ENCODE measurements around the gene MARCHF6. TPM values are rescaled to one million over a fixed set of nuclear protein-coding genes. Genes with fewer than 3 reads are reported as not detected.
A peak's percentile ranks its signal among the peaks of the same experiment; 100 is the strongest.

The MARCHF6 gene
- total and polyA plus RNA-seq, 9 of the 15 experiments (the other 6 are each of a cell fraction or from before 2014, with no cell fraction given) = 74.1 to 456 (median 116) TPM

GRCh38 chr5:10354048-10354872, 765 bp downstream of the MARCHF6 start (continued):
- no peak for TF ChIP-seq CEBPZ (IDR thresholded peaks at IDR 0.05; ENCODE audit: borderline replicate concordance, low read depth, low read length)

DNA sequence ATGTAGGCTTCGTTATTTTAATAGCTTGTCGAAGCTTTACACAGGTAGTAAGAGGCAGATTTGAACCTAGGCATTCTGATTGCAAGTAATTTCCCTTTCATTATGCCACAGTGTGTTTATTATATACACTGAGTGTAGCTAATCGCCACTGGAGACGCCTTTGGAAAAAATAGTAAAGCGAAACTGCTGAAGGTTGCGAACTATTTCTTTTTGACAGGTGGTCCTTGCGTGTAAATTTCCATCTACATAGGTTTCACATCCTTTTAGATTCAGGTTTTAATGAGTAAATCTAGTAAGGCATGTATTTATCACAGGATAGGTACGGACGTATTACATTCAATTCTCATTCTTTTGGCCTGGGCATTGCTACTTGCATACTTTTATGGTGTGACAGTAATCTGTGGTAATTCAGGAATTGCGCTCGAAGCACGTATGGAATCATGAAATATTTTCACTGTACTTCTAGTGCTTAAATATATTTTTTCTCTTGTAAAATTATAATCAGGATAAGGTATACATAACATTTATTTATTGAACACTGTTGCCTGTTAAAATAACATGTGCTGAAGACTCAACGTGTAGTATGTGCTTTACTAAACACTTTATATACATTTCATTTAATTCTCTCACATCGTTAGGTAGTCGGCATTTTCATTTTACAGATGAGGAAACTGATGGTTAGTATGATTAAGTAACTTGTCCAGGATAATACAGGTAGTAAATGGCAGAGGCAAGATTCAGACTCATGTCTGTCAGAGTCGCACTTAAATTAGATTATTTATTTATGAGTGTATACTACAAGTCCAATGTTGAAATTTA, 1.8 kb downstream of the MARCHF6 start:
- peak overlapping the region; percentile 2 to 93; a peak in 3 of 4 replicates for H3K9ac ChIP-seq (ENCODE audit: insufficient read depth in 1 of 2, low read depth in 2 of 2, low read length in 2 of 2)
- H2AFZ ChIP-seq (ENCODE audit: low read depth, low read length) = no peak overlapping the region
- peaks cover 25% of the 10 kb centered on the region; the same call in 2 of the 3 replicates for H3K36me3 ChIP-seq (ENCODE audit: control insufficient read depth, insufficient read depth, low read length)
- H3K4me2 ChIP-seq (ENCODE audit: insufficient read depth, low read length) = peak overlapping the region; percentile 95
- ChIA-PET CTCF (ENCODE audit: low intra/inter-chr PET ratio) (no interaction called here), POLR2A (interaction anchor here (0.8 to 4.0 kb wide), 9 partner anchors 9 to 71 kb away, joined by 3 to 27 read pairs (median 5); no protein-coding TSS in a partner anchor)
- H4K20me1 ChIP-seq (replicated peaks; ENCODE audit: control insufficient read depth, insufficient read depth, low read length) = peaks cover 35% of the 10 kb centered on the region
- ATAC-seq = peak; percentile 7
- FAIRE-seq = no peak
- peak overlapping the region; percentile 60 for H3K4me3 ChIP-seq
- WGBS (ENCODE audit: insufficient coverage, low coverage, missing lambda C conversion rate) = 2% methylated on average over 16 of the region's 16 CpGs
- peaks cover 91% of the 10 kb centered on the region for H3K79me2 ChIP-seq (ENCODE audit: control insufficient read depth, insufficient read depth, low read length)
- in situ Hi-C loops (cut with MboI) (no loop called here), intact Hi-C loops (cut with micrococcal nuclease) (loop anchor here (10.0 kb wide), 1 partner anchor 150 kb away; no protein-coding TSS in a partner anchor)
- peaks cover 29 to 37% of the 10 kb centered on the region in 2 experiments for H3K4me1 ChIP-seq (replicated peaks in 1 of 2; ENCODE audit: control insufficient read depth in 2 of 2, insufficient read depth in 2 of 2, low read length in 2 of 2)
- H3K27ac ChIP-seq (ENCODE audit: extremely low read depth, low read depth, low read length) = peak overlapping the region; percentile 96
- H3K27me3 ChIP-seq (ENCODE audit: control insufficient read depth in 2 of 2, insufficient read depth in 2 of 2, low read length in 2 of 2) = no peaks in the 10 kb centered on the region
- H3K9me3 ChIP-seq (replicated peaks; ENCODE audit: control insufficient read depth, insufficient read depth, low read depth, low read length) = no peaks in the 10 kb centered on the region
- DNase-seq (ENCODE audit: extremely low read depth in 1 of 4, low spot score in 3 of 4) = peak in 1 of 4 experiments; percentile 57
- no TSS peak for BruUV-seq (replicated peaks)
- H3K9me1 ChIP-seq (ENCODE audit: control insufficient read depth, insufficient read depth, low read length) = no peaks in the 10 kb centered on the region
- TF ChIP-seq BCLAF1 (IDR thresholded peaks at IDR 0.05; ENCODE audit: borderline replicate concordance in 1 of 2, control insufficient read depth in 1 of 2, low read depth in 2 of 2, low read length in 1 of 2) (0 out of 4 replicates have a peak, but pooled peaks of 1 of the 2 experiments have one; percentile 28), ZNF445 (CRISPR knock-in tag; IDR thresholded peaks at IDR 0.05; ENCODE audit: low read depth) (no peak), NUFIP1 (IDR thresholded peaks at IDR 0.05; ENCODE audit: partially characterized antibody) (no peak), ZNF696 (CRISPR knock-in tag; conservative IDR thresholded peaks at IDR 0.05) (no peak), BCL6 (CRISPR knock-in tag; IDR thresholded peaks at IDR 0.05) (no peak), RBM22 (IDR thresholded peaks at IDR 0.05; ENCODE audit: low read depth, low read length, poor library complexity, severe bottlenecking) (no peak)
